ENCODE data around the gene TADA3. TPM values are rescaled to one million over a fixed set of nuclear protein-coding genes. Genes with fewer than 3 reads are reported as not detected.

The TADA3 gene
- total and polyA plus RNA-seq, 2 experiments from 2014 or later, result 97.2 to 137 TPM

- Histone ChIP-seq H3K4me1 (ENCODE audit: low read depth) (no peaks in the 10 kb centered on the region), H3K36me3 (peaks cover 28% of the 10 kb centered on the region), H3K27ac (no peak overlapping the region), H3K4me3 (no peak overlapping the region), H3K27me3 (no peaks in the 10 kb centered on the region), H3K9me3 (ENCODE audit: low read depth) (no peaks in the 10 kb centered on the region)
- TF ChIP-seq CTCF (IDR thresholded peaks at IDR 0.05; ENCODE audit: low read depth, low read length), result no peak
- DNase-seq (ENCODE audit: low read depth in 1 of 2, low spot score in 1 of 2), result no peak
Observed at GRCh38 chr3:9786209-9786739, 6.0 kb downstream of the TADA3 start.

DNA sequence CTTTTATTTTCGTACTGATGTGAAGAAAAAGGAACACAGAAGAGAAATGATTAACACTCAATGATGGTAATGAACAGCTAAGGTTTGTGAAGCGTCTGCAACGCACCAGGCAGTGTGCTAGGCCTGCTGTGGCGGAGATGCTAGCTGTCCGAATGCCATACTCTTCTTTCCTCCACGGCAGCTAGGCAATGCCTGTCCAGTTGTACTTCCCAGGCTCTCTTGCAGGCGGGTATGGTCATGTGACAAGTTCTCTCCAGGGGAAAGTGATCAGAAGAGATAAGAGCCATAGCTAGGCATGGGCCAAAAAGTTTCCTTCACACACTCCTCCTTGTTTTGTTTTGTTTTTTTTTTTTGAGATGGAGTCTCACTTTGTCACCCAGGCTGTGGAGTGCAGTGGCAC lies 6.7 kb downstream of the TADA3 start:
- H3K27ac ChIP-seq, result peak overlapping the region; percentile 1
- TF ChIP-seq CTCF (IDR thresholded peaks at IDR 0.05; ENCODE audit: low read depth, low read length), result no peak
- no peaks in the 10 kb centered on the region for H3K9me3 ChIP-seq (ENCODE audit: low read depth)
- H3K36me3 ChIP-seq, result peaks cover 33% of the 10 kb centered on the region
- no peaks in the 10 kb centered on the region for H3K4me1 ChIP-seq (ENCODE audit: low read depth)
- H3K4me3 ChIP-seq, result no peak overlapping the region
- DNase-seq (ENCODE audit: low read depth in 1 of 2, low spot score in 1 of 2), result peak in 1 of 2 donors; percentile 21
- H3K27me3 ChIP-seq, result no peaks in the 10 kb centered on the region

DNA sequence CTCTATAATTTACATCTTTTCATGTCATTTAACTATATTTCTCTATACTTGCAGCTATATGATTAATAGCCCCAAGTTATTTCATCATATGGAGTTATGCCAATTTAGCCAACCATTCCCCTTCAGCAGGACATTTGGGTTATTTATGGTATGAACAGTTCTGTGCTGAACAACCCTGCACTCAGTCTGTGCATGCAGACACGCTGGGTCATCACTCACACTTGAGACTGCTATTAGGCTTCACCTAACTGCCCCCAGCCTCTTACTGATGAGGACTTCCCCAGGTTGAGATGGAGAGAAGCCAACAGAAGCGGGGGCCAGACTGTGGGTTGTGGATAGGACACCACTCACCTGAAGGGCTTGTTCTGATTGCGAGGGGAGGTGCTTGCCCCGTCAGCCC lies 7.3 kb downstream of the TADA3 start:
- no peak for TF ChIP-seq CTCF (IDR thresholded peaks at IDR 0.05; ENCODE audit: low read depth, low read length)
- Histone ChIP-seq H3K27ac (peak overlapping the region; percentile 1), H3K27me3 (no peaks in the 10 kb centered on the region), H3K4me1 (ENCODE audit: low read depth) (no peaks in the 10 kb centered on the region), H3K4me3 (no peak overlapping the region), H3K9me3 (ENCODE audit: low read depth) (no peaks in the 10 kb centered on the region), H3K36me3 (peaks cover 38% of the 10 kb centered on the region)
- peak in 1 of 2 donors; percentile 51 for DNase-seq (ENCODE audit: low read depth in 1 of 2, low spot score in 1 of 2)

GRCh38 chr3:9783954-9784353 lies 8.3 kb downstream of the TADA3 start:
- no peaks in the 10 kb centered on the region for H3K27me3 ChIP-seq
- H3K4me1 ChIP-seq (ENCODE audit: low read depth), result no peaks in the 10 kb centered on the region
- no peak overlapping the region for H3K27ac ChIP-seq
- TF ChIP-seq CTCF (IDR thresholded peaks at IDR 0.05; ENCODE audit: low read depth, low read length), result no peak
- no peak overlapping the region for H3K4me3 ChIP-seq
- no peak for DNase-seq (ENCODE audit: low read depth in 1 of 2, low spot score in 1 of 2)
- H3K9me3 ChIP-seq (ENCODE audit: low read depth), result no peaks in the 10 kb centered on the region
- peaks cover 38% of the 10 kb centered on the region for H3K36me3 ChIP-seq

DNA sequence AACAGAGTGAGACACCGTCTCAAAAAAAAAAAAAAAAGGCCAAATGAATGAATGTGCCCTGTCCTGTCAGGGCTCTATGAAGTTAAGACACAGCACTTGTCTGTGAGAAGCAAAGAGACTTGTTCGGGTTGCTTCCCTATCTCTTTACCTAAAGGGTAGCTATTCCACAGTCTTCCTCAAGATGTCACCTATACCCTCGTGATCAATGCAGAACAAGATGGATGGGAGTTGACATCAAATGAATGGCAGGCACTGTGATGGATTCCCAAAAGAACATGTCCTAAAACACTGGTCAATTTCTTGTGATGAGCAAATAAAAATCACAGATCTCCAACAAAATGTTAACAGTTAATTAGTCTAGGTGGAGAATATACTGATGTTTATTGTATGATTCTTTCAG lies 9.5 kb downstream of the TADA3 start:
- no peak overlapping the region for H3K4me3 ChIP-seq
- no peak for TF ChIP-seq CTCF (IDR thresholded peaks at IDR 0.05; ENCODE audit: low read depth, low read length)
- DNase-seq (ENCODE audit: low read depth in 1 of 2, low spot score in 1 of 2), result no peak
- H3K9me3 ChIP-seq (ENCODE audit: low read depth), result no peaks in the 10 kb centered on the region
- no peaks in the 10 kb centered on the region for H3K4me1 ChIP-seq (ENCODE audit: low read depth)
- no peak overlapping the region for H3K27ac ChIP-seq
- peaks cover 38% of the 10 kb centered on the region for H3K36me3 ChIP-seq
- H3K27me3 ChIP-seq, result no peaks in the 10 kb centered on the region

All from cardiac muscle cell (in vitro differentiated cells and primary cell).